HG03159 (cell line): ENCODE data around the gene HEBP2.
"Not testable (repeated sequence)": the region's sequence is repeated elsewhere in the genome, so short reads cannot be mapped to it uniquely, and the experiment has no call there.

Experiments
- ATAC-seq: cut with Tn5 transposase; IDR thresholded peaks from one replicate; pipeline ENCODE4 v1.9.1; 2021; ENCODE audit warnings: mild to moderate bottlenecking, moderate library complexity; ENCODE audit not compliant: unreplicated experiment

Gene HEBP2, protein sequence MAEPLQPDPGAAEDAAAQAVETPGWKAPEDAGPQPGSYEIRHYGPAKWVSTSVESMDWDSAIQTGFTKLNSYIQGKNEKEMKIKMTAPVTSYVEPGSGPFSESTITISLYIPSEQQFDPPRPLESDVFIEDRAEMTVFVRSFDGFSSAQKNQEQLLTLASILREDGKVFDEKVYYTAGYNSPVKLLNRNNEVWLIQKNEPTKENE

DNA sequence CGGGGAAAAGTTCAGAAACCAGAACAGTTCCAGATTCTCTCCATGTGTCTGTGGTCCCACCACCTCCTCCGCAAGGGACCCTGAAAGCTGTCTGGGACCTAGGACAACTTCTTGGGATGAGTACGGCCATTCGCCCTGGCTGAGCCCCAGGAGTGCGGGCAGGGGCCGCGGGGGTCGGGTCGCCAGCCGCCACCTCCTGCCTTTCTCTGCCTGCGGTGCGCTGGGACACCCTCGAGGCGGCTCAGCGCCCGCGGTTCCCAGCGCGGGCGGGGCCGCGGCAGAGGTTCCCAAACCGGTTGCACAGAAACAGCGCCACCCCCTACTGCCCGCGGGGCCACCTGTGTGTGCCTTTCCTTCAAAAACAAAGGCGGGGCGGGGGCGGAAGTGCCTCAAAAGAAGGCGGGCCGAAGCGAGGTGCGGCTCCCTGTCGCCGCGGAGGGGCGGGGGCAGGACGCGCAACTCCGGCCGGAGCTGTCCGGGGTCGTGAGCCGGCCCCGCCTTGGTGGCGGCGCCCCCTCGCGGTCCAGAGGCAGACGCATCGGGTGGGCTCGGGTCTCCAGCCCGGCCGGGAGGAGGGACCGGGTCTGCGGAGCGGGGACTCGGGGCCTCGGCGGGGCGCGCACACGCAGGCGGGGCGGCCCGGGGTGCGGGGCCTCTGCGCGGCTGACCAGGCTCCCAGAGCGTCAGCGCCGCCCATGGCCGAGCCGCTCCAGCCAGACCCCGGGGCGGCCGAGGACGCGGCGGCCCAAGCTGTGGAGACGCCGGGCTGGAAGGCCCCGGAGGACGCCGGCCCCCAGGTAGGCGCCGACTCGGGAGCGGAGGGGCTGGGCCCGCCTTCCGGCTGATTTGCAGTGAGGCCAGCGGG, at the start of gene HEBP2:
HEBP2 (plus strand) TSS at position 423 of the 865 bp plus-strand sequence; CDS start at position 696, 273 bp downstream.
- peak; percentile 80 for ATAC-seq

DNA sequence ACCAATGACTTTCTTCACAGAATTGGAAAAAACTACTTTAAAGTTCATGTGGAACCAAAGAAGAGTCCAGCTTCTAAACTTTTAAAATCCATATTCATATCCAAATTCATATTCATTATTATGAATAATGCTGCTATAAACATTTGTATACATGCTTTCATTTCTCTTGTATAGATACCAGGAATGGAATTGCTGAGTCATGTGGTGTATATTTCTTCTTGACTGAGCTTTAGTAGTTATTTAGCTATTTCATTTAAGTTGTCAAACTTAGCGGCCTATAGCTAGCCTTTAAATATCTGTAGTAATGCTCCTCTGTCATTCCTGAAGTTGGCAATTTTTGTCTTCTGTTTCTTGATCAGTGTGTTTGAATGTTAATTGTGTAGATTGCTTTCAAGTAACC, 46.1 kb upstream of the HEBP2 start:
- ATAC-seq, result no peak

DNA sequence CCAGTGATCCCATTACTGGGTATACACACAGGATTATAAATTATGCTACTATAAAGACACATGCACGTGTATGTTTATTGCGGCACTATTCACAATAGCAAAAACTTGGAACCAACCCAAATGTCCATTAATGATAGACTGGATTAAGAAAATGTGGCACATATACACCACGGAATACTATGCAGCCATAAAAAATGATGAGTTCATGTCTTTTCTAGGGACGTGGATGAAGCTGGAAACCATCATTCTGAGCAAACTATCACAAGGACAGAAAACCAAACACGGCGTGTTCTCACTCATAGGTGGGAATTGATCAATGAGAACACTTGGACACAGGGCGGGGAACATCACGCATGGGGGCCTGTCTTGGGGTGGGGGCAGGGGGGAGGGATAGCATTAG, 35.3 kb upstream of the HEBP2 start:
- ATAC-seq, result not testable (repeated sequence)

DNA sequence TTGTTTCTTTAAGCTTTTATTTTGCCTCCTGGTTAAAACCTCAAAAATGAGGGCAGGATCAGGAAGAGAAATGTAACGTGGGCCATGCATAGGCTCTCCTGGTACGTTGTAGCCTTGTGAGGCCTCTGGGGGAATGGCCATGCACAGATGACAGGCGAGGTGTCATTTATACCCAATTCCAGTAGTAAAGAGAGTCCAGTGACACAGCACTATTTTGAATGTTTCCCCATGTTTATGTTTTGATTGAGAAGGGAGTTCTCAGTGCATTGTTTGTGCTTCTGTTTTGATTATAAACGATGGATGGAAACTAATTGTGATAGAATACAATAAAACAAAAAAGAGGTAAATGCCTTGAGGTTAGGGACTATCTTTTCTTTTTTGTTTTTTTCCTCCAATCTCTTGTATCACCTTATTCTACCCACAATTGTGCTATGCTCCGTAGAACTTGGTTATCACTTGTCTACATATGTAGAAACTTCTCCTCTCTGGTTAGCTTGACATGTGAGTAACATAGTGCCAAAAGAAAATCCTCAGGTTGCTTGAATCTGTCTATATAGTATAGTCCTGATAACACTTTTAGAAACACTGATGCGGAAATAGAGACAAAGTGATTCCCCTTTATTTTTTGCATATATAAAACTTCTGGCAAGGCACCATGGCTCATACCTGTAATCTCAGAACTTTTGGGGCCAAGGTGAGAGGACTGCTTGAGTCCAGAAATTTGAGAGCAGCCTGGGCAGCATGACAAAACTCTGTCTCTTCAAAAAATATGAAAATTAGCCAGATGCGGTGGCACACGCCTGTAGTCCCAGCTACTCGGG, 33.2 kb upstream of the HEBP2 start:
- ATAC-seq, result no peak

DNA sequence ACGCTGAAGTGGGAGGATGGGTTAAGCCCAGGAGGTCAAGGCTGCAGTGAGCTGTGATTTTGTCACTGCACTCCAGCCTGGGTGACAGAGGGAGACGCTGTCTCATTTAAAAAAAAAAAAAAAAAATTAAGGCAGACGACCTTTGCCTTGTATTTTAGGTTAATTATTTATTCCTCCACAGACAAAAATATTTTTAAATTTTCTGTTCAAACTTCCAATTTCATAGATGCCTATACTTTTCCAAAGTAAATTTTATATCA, 32.6 kb upstream of the HEBP2 start:
- ATAC-seq, result no peak

DNA sequence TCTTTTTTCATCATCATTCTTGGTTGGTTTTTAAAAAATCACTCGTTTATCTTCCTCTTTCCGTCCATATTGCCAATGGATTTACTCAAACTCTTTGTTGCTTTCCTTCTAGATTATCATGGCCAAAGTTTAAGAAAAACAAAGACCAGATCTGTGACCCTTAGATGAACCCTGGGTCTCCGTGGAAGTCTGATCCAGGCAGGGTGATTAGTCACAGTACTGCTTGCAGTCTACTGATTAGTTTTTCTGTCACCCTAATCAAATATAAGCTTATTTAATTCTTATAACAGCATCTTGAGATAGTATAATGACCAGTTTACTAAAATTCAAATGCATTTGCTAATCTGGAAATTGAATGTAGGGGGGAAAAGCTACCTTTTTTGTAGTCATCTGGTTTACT, 32.3 kb upstream of the HEBP2 start:
- no peak for ATAC-seq

DNA sequence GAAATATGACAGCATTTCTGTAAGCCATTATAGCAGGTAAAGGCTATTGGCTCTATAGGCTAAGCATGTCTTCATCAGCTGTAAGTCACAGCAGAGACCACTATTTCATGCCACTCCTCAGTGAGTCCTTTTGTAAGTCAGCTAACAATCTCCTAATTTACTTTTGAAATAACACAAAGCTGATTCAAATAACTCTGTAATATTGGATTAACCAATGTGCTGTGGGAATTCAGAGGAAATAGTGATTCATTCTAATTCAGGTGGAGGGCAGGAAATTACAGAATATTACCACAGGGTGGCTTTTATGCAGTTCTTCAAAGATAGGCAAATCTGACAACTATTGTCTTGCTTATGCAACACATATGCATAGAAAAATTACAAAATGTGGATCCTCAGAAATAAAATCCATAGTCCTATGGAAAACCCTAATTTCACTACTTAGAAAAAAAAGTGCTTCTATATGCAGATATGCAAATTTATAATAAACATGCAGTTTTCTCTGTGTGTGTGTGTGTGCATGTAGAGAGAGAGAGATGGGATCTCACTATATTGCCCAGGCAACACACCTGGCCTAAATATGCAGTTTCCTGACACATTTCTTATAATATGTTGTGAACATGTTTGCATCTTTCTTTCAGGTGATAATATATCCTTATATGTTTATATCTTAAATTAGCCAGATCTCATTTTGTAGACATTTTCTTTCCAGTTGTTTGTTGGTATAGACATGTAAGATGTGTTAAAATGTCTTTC, 31.1 kb upstream of the HEBP2 start:
- no peak for ATAC-seq

DNA sequence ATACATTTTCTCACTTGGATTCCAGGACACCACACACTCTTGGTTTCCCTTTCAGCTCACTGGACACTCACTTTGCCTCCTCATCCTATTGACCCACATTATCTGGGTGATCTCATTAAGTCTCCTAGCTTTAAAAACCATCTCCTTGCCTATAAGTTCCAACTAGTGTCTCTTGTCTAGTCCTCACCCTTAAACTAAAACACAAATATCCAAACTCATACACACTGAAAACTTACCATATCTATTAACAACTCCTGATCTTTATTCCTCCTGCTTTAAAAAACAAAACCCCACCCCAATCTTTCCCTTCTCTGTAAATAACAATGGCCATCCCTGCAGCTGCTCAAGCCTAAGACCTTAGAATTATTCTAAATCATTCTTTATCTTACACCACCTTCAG, 29.8 kb upstream of the HEBP2 start:
- no peak for ATAC-seq

DNA sequence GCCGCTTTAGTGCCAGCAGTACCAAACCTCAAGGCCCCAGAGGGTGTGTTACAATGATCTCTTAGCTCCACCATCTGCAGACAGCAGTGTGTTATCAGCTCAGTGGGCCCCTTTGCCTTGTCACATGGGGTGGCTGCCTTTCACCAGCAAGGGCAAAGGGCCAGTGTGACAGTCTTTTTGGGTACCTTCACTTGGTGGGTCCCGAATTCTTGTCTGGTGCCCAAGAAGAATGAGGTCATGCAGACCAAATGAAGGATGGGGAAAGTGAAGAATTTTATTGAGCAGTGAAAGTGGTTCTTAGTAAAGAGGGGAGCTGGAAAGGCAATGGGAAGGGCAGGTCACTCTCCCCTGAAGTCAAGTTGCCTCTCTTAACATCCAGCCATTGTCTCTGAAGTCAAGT, 29.2 kb upstream of the HEBP2 start:
- no peak for ATAC-seq

DNA sequence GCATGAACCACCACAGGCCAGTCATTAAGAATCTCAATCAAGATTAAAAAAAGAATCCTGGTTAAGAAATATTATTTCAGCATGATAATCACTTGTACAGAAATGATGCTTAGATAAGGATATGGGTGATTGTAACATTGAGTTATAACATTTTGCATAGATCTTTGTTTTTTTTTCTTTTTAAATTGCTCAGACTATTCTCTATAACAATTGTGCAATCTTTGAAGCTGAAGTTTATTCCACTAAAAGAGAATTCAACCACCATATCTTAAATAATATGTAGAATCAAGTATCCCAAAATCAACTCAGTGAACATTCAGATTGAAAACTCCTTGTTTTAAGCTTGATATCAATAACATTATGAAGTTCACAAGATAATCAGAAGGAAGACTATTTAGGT, 27.0 kb upstream of the HEBP2 start:
- ATAC-seq, result no peak

DNA sequence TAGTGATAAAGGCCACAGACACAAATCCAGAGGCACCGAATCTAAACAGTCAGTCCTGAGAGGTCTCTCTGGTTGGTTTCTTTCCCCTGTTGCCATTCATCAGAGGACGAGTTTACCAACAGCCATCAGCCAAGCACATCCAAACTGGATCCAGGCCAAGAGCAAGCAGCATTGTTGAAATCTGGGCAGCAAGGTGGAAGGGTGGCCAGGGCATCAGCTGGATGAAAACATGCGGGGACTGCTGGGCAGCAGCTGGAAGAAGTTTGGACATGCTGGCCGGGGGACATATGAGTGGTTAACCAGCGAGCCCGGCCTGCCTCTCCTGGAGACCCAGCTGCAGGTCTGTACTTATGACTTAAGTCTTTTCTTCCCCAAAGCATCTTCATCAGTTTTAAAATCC, 26.2 kb upstream of the HEBP2 start, which contains the start of gene SMIM28:
SMIM28 (plus strand) TSS at position 62 of the 400 bp plus-strand sequence; CDS start at position 230, 168 bp downstream.
- ATAC-seq, result no peak

DNA sequence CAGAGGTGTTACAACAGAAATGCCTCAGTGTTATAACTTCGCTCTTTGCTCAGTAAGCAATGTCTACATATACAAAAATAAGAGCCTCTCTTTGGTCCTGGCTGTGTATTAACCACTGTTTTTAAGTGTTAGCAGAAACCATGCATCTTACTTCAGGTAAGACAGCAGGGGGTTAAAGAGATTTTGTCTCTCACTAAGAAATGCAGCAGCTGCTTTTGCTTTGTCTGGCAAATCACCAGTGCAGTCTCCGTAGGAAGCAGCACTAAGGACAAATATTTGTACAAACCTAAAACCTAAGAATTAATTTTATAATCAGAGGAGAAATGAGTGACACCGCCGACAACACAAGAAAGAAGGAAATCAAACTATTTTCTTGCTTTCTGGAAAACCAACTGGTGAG, 25.6 kb upstream of the HEBP2 start:
- ATAC-seq, result no peak

DNA sequence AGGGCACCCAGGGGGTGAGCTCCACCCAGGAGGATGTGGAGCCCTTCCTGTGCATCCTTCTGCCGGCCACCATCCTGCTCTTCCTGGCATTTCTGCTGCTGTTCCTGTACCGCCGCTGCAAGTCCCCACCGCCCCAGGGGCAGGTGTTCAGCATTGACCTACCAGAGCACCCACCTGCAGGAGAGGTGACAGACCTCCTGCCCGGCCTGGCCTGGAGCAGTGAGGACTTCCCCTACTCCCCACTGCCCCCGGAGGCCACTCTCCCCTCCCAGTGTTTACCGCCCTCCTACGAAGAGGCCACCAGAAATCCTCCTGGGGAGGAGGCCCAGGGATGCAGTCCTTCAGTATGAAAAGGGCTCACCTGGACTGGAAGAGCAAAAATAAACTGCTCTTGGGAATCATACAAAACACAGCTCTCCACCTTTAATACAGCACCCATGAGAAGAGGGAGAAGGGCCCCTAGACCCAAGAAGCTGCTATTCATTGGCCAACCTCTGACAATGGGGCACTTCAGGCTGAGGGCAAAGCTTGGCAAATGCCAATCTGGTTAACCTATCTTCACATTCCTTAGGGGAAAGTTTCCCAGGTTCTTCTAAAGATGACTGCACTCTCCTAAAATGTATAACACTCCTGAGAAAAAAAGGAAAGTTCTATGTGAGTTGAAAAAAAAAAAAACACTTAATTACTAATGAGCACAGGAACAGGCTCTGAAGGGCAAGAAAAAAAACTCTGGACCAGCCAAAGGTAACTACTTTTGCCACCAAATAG, 21.3 kb upstream of the HEBP2 start:
- ATAC-seq, result no peak

DNA sequence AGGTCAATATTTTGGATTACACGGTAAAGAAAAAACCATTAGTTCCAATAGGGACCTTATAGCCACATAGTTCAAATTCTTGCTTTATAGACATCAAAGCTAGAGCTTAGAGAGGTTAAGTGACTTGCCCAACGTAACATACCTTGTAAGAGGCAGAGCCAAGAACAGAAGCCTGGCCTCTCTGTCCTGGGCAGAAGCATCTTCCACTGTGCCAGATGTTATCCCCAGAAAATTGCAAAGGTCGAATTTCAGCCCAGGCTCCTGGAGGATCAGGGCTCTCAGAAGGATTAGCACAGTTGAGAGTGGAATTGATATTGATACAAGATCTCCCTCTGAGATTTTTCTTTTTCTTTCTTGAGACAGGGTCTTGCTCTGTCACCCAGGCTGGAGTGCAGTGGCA, 20.2 kb upstream of the HEBP2 start:
- no peak for ATAC-seq

DNA sequence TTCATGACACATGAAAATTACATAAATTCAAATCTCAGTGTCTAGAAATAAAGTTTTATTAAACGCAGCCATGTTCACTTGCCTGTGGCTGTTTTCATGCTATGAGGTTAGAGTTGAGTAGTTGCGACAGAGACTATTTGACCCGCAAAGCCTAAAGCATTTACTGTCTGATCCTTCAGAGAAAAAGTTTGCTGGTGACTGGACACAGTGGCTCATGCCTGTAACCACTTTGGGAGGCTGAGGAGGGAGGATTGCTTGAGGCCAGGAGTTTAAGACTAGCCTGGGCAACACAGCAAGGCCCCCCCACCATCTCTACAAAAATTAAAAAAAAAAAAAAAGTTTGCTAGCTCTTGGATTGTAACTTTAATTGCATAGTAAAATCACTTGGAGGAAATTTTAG, 17.1 kb upstream of the HEBP2 start:
- no peak for ATAC-seq

DNA sequence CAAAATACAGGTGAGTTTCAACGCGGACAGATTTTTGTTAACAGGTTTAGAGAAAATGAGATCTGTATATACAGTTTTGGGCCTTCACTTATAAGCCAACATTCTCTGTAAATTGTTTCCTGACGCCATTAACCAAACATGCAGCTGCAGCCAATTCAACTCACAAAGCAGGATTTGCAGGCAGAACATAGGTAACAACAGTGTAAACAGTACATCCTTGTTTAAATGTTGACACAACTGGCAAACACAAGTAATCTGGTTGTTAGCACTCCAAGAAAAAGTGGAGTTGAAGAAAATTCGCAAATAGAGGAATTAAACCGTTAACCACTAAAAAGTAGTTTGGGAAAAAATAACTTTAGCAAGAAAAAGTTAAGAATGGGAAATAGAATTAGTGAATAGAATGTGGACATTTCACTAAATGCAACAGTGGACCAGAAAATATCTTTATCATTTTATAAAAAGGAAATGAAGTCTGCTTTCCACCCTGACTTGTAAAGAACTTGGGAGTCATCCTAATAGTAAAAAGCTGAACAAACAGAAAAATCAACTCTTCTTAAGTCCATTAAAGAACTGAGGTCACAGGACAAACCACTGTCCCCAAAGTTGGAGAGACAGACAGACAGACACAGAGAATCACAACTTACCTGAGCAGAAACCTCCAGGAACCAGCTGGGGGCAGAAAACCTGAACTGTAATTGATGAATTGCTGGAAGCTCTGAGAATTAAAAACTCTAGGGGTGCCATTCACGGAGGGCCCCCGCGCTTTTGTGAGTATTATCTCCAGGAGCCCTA, 16.2 kb upstream of the HEBP2 start:
- no peak for ATAC-seq

DNA sequence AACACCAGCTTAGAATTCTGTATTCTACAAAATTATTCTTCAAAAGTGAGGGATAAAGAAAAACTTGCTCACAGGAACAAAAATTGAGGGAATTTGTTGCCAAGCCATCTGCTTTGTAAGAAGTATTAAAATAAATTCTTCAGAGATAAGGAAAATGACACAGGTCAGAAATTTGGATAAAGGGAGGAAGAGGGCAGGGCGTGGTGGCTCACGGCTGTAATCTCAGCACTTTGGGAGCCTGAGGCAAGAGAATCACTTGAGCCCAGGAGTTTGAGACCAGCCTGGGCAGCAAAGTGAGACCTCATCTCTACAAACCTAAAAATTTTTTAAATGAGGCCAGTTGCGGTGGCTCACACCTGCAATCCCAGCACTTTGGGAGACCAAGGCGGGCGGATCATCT, 14.5 kb upstream of the HEBP2 start:
- no peak for ATAC-seq

DNA sequence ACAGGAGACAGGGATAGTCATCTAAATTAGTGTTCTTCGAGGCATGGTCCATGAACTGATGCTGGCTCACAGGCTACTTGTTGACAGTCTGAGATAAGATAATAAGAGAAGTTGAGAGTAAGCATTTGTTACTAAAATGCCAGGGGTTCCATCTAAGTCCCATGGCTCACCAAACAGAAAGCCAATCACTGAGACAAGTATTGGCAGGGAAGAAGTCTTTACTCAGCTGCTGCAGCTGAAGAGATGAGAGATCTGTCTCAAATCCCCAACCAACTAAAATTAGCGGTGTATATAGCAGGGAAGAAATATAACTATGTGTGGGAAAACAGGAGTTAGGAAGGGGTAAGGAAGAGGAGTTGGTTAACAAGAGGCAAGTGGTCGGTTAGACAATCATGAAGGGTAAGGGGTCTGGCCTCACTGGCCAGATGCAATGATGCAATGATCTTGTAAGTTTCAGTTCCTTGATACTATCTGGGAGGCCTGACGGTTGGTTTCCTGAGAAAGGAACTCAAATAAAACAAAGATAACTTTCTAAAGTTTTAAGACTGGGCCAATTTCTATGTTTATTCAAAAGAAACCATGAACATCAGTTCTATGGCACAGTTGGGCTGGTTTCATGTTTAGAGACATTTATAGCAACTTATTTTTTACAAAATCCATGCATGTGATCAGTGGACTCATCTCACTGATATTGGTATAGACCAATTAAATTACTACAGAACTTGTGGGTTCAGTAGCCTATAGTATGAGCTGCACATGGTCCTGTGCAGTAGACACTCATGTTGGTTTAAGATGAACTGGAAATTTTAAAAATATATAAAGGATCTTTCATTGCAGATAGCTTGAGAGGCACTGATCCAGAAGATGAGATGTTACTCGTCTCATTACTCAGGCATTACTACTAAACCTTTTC, 9.9 kb upstream of the HEBP2 start:
- ATAC-seq, result no peak

DNA sequence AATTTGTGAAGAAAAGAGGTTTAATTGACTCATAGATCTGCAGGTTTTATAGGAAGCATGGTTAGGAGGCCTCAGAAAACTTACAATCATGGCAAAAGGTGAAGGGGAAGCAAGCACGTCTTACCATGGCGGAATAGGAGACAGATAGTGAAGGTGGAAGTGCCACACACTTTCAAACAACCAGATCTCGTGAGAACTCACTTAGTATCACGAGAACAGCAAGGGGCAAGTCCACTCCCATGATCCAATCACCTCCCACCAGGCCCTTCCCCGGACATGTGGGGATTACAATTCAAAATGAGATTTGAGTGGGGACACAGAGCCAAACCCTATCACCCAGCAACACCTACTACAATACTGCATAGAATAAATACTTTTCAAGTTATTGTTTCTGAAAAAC, 7.3 kb upstream of the HEBP2 start:
- no peak for ATAC-seq
